Fibroblast of pulmonary artery (primary cell): ENCODE data around the gene TACR2.
"Not testable (repeated sequence)": the region's sequence is repeated elsewhere in the genome, so short reads cannot be mapped to it uniquely, and the experiment has no call there.

Experiments
- DNase-seq: peaks from one replicate; pipeline ENCODE4 v3.0.0-alpha.2; 2010; ENCODE audit warnings: low read depth
- H3K4me3 ChIP-seq: replicated peaks from 2 replicates; pipeline ENCODE4 v1.5.1; 2011; ENCODE audit warnings: low read depth, mild to moderate bottlenecking, control low read depth, low read length, moderate library complexity
- CTCF ChIP-seq: IDR thresholded peaks from 2 replicates; pipeline ENCODE4 v1.5.1; 2011; ENCODE audit warnings: mild to moderate bottlenecking, control low read depth, low read length, inconsistent platforms; ENCODE audit errors: missing control alignments

TACR2 gene

GRCh38 chr10:69456880-69457693 is 40.4 kb upstream of the TACR2 start:
- no peak for TF ChIP-seq CTCF
- DNase-seq: no peak
- H3K4me3 ChIP-seq: no peak overlapping the region

GRCh38 chr10:69455006-69455763 is 38.5 kb upstream of the TACR2 start:
- H3K4me3 ChIP-seq: no peak overlapping the region
- DNase-seq: no peak
- no peak for TF ChIP-seq CTCF

- no peak for TF ChIP-seq CTCF
- DNase-seq: no peak
- H3K4me3 ChIP-seq: no peak overlapping the region
Observed at GRCh38 chr10:69453795-69454194, 37.1 kb upstream of the TACR2 start.

- no peak for DNase-seq
- no peak for TF ChIP-seq CTCF
- no peak overlapping the region for H3K4me3 ChIP-seq
Observed at GRCh38 chr10:69452676-69453415, 36.1 kb upstream of the TACR2 start.

- TF ChIP-seq CTCF: no peak
- peak overlapping the region; percentile 57 for H3K4me3 ChIP-seq
- DNase-seq: no peak
Observed at GRCh38 chr10:69451784-69452251, 35.1 kb upstream of the TACR2 start.

GRCh38 chr10:69451209-69451783 is 34.6 kb upstream of the TACR2 start, which contains the start of gene TSPAN15:
Gene TSPAN15 (plus strand): TSS chr10:69451465. CDS start chr10:69451595, 130 bp downstream.
- H3K4me3 ChIP-seq: peak within 1 kb of the TSS; percentile 57
- peak; percentile 72 for DNase-seq
- TF ChIP-seq CTCF: no peak

GRCh38 chr10:69450395-69450794 is 33.7 kb upstream of the TACR2 start:
- H3K4me3 ChIP-seq: not testable (repeated sequence)

More at GRCh38 chr10:69450395-69450794, 33.7 kb upstream of the TACR2 start:
- not testable (repeated sequence) for DNase-seq
